GM18858 (cell line): ENCODE data around the gene VPS9D1.
"Not testable (repeated sequence)": the region's sequence is repeated elsewhere in the genome, so short reads cannot be mapped to it uniquely, and the experiment has no call there.

Experiments
- ATAC-seq: cut with Tn5 transposase; IDR thresholded peaks from one replicate; pipeline ENCODE4 v1.9.1; 2021; ENCODE audit not compliant: unreplicated experiment

The VPS9D1 gene

GRCh38 chr16:89695086-89695874, 25.4 kb downstream of the VPS9D1 start:
- no peak for ATAC-seq

DNA sequence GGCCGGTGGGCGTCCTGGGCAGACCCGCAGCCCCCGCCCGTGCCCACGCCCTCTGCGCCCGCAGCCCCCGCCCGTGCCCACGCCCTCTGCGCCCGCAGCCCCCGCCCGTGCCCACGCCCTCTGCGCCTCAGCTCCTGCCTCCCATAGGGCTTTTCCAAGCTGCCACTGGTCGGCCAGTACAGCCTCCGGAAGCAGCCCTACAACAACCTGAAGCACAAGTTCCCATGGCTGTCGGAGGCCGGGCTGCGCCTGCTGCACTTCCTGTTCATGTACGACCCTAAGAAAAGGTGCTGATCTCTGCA, 26.0 kb downstream of the VPS9D1 start:
- ATAC-seq: not testable (repeated sequence)

DNA sequence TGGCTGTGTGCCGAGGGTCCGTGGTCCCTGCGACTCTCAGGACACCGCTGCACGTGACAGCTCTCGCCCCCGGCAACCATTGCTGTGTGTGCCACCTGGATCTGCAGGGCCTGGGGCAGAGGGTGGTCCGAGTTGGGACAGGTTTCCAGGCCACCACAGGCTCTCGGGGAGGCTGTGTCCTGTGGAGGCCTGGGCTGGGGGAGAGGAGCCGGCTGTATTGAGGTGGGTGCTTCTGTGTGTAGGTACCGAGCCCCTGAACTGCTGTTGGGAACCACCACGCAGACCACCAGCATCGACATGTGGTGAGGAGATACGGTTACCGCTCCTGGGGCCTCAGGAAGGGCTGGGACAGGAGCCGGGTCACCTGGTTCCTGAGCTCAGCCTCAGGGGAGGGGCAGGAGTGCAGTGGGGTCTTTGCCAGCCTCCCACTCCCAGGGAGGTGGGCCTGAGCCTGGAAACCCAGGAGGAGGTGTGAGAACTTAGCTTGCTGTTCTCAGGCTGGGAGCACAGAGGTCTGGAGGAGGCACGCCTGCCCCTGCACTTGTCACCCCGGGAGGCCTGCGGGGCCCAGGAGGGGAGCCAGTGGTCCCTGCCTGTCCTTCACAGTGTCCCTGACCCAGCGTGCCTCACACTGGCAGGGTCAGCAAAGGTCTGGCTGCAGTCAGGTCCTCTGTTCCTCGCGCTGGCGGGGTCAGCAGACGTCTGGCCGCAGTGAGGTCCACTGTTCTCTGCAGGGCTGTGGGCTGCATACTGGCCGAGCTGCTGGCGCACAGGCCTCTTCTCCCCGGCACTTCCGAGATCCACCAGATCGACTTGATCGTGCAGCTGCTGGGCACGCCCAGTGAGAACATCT, 26.5 kb downstream of the VPS9D1 start:
- no peak for ATAC-seq

DNA sequence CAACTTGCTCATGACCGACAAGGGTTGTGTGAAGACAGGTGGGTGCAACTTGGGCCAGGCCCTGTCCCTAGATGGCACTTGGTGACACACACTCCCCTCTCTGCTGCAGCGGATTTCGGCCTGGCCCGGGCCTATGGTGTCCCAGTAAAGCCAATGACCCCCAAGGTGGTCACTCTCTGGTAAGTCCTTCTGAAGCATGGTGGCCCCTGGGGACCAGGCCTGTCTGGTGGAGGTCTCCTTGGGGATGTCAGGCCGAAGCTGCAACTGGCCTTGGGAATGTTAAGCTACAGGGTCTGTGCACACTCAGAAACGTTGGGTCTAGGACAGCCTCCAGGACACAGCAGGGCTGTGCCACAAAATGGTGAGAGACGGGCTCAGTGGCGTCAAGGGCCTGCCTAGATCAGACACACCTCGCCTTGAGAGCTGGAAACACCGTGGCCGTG, 27.4 kb downstream of the VPS9D1 start:
- no peak for ATAC-seq

DNA sequence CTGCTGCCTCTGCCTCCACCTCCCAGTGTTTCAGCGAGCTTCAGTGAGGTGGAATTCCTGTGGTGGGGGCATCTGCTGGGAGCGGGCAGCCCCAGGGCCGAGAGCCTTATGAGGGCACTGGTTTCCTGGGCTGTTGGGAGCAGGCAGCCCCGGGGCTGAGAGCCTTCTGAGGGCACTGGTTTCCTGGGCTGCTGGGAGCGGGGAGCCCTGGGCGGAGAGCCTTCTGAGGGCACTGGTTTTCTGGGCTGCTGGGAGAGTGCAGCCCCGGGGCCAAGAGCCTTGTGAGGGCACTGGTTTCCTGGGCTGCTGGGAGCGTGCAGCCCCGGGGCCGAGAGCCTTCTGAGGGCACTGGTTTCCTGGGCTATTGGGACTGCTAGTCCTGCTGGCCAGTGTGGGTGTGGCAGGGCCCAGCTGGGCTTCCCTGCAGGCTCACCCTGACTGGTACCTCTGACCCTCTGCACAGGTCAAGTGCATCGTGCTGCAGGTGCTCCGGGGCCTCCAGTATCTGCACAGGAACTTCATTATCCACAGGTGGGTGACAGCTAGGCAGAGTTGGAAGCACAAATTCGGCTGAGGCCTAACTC, 28.6 kb downstream of the VPS9D1 start:
- no peak for ATAC-seq

DNA sequence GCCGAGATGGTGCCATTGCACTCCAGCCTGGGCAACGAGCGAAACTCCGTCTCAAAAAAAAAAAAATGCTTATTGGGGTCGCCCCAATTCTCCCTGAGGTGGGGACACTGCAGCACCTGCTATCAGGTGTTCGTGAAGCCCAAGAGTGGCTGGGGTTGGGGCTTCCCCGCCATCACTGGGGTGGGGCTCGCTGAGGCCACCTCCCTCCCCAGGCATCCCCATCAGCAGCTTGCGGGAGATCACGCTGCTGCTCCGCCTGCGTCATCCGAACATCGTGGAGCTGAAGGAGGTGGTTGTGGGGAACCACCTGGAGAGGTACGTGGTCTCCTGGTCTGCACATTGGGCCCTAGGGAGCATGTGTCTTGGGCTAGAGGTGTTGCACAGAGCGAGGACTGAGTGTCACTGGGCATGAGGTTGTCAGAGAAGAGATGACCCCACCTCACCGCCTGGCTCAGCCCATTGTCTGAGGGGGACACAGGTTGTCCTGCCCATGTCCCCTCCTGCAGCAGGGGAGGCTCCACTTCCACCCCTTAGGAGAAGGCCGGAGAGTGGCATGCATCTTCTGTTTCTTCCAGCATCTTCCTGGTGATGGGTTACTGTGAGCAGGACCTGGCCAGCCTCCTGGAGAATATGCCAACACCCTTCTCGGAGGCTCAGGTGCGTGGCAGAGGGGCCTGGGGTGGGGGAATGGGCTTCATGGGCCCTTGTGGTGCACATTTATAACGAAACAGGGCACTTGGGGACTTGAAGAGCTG, 29.3 kb downstream of the VPS9D1 start:
- no peak for ATAC-seq

DNA sequence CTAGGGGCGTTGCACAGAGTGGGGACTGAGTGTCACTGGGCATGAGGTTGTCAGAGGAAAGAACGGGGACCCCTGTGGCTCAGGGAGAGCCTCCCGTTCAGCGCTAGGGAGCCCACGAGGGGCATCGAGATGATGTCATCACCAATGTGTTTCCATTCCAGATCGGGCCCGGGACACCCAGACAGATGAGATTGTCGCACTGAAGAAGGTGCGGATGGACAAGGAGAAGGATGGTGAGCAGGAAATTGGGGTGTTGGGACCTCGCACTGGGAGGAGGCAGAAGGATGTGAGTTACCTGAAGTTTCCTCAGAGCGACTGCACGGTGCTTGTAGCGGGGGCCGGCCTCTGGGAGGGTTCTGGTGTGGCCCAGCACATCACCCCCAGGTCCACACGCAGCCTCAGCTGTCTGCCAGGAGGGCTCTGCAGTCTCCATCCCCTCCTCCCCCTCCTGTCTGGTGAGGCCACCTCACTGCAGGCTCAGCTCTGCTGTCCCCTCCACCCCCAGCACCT, 30.3 kb downstream of the VPS9D1 start:
- ATAC-seq: no peak

DNA sequence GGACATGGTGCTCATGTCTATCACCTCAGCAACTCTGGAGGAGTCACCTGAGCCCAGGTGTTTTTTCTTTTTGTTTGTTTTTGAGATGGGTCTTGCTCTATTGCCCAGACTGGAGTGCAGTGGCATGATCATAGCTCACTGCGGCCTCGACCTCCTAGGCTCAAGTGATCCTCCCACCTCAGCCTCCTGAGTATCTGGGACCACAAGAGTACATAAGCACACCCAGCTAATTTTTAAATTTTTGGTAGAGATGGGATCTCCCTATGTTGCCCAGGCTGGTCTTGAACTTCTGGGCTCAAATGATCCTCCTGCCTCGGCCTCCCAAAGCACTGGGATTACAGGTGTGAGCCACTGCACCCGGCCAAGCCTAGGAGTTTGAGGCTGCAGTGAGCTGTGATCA, 31.1 kb downstream of the VPS9D1 start:
- ATAC-seq: not testable (repeated sequence)

DNA sequence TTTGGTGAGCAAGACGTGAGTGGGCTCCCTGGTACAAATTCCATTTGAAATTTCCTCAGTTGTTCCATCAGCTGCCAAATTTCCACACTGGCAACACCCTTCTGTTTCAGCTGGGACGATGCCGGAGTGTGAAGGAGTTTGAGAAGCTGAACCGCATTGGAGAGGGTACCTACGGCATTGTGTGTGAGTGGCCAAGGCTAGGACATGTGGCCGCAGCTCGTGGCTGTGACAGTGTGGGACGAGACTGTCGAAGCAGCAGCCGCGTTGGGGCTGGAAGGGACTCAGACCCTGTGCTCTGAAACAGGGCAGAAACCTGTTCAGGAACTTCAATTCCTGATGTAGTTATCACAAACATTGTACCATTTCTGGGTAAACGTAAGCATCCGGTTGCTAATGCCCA, 31.6 kb downstream of the VPS9D1 start:
- no peak for ATAC-seq

- ATAC-seq: no peak
Measured at GRCh38 chr16:89688395-89688794, 32.3 kb downstream of the VPS9D1 start.

DNA sequence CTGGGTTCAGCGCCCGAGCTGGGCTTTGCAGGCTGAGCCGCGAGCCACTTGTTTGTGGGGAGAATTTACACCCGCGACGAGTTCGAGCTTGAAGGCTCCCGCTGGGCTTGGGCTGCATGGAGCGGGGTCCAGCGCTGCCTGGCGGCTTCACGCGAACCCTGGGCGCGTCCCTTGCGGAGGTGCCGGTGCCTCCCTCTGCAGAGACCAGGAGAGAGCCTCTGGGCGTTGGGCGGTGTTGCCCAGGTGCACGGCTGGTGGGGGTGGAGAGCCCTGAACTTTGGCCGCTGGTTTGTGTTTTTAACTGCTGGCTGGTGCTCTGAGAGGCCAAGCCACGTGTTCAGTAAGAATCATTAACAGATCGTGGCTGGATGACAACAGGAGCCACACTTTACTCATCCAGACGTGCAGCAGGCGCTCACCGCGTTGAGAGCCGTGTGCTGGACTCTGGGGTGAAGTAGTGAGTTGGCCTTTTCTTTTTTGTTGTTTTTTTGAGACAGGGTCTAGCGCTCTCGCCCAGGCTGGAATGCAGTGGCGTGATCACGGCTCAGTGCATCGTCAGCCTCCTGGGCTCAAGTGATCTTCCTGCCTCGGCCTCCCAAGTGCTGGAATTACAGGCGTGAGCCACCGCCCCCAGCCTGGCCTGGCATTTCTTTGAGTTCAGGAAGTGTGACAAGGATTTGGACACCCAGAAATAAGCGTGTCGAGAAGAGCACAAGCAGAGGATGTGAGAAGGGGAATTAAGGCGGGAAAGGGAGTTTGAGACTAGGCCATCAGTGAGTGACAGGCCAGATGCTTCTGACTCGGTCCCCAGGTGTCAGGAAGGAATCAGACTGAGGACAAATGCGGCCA, 33.4 kb downstream of the VPS9D1 start:
- ATAC-seq: peak; percentile 22

GRCh38 chr16:89686520-89687091, 34.1 kb downstream of the VPS9D1 start, which contains the start of gene CDK10:
TSS of gene CDK10 (plus strand) at chr16:89686689. CDS start at chr16:89686711, 22 bp downstream.
- peak; percentile 74 for ATAC-seq

DNA sequence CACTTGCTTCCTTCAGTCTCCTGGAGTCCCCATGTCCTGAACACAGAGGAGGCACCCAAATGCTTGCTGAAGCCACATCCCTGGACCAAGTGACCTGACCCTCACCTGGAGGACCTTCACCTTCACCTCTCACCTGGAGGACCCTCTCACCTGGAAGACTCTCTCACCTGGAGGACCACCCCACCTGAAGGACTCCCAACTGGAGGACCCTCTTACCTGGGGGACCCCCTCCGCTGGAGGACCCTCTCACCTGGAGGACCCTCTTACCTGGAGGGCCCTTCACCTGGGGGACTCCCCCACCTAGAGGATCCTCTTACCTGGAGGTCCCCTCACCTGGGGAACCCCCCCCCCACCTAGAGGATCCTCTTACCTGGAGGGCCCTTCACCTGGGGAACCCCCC, 34.8 kb downstream of the VPS9D1 start:
- no peak for ATAC-seq

DNA sequence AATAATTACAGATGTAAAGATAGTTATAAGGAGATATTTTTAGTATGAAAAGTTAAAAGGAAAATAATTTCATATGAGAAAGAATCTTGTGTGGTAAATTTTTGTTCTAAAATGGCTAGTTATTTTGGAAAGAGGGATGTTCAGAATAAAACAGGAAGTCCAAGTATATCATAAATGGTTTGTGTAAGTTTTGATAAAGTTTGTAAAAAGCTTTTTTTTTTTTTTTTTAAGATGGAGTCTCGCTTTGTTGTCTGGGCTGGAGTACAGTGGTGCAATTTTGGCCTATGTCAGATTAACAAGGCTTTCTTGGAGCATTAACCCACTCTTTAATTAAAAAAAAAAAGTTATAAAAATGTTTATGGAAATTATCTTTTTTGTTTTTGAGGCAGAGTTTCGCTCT, 42.4 kb downstream of the VPS9D1 start:
- ATAC-seq: no peak

- no peak for ATAC-seq
Measured at GRCh38 chr16:89672177-89672941, 48.3 kb downstream of the VPS9D1 start.

- ATAC-seq: not testable (repeated sequence)
Measured at GRCh38 chr16:89671565-89671964, 49.1 kb downstream of the VPS9D1 start.

- ATAC-seq: no peak
Measured at GRCh38 chr16:89670496-89671431, 49.9 kb downstream of the VPS9D1 start.

DNA sequence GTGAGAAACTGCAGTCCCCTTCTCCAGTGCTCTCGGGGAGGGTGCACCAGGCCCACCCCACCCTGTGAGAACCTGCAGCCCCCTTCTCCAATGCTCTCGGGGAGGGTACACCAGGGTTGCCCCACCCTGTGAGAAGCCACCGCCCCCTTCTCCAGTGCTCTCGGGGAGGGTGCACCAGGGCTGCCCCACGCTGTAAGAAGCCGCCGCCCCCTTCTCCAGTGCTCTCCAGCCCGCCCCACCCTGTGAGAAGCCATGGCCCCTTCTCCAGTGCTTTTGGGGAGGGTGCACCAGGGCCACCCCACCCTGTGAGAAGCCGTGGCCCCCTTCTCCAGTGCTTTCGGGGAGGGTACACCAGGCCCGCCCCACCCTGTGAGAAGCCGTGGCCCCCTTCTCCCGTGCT, 50.9 kb downstream of the VPS9D1 start:
- ATAC-seq: no peak
